CD1c-positive myeloid dendritic cell (primary cell): ENCODE measurements around the gene SEC16A.

Experiments used
- DNase-seq: peaks from one replicate; pipeline ENCODE4 v3.0.0-alpha.2; 2016; ENCODE audit errors: extremely low spot score

SEC16A gene

GRCh38 chr9:136399176-136400037 lies 83.4 kb downstream of the SEC16A start:
- DNase-seq = peak; percentile 44

- DNase-seq = no peak
These were observed 84.6 kb downstream of the SEC16A start for GRCh38 chr9:136398286-136398685.

GRCh38 chr9:136397643-136398042 lies 85.2 kb downstream of the SEC16A start:
- DNase-seq = no peak

- DNase-seq = no peak
These were observed 86.7 kb downstream of the SEC16A start for GRCh38 chr9:136396219-136396515.

GRCh38 chr9:136395345-136396218 lies 87.3 kb downstream of the SEC16A start:
- no peak for DNase-seq

- DNase-seq = no peak
These were observed 87.9 kb downstream of the SEC16A start for GRCh38 chr9:136395020-136395340.

- DNase-seq = no peak
These were observed 88.4 kb downstream of the SEC16A start for GRCh38 chr9:136394312-136395019.

- DNase-seq = no peak
These were observed 89.3 kb downstream of the SEC16A start for GRCh38 chr9:136393531-136393930.

GRCh38 chr9:136392538-136393449 lies 90.0 kb downstream of the SEC16A start:
- DNase-seq = no peak

GRCh38 chr9:136391737-136392537 lies 90.9 kb downstream of the SEC16A start:
- DNase-seq = no peak
